DND-41 (cell line): ENCODE results near the gene CPXM2.

ENCODE experiments used
- CTCF ChIP-seq: IDR thresholded peaks from 2 replicates; pipeline ENCODE4 v1.5.1; 2012; ENCODE audit warnings: borderline replicate concordance, low read length, moderate library complexity, mild to moderate bottlenecking; ENCODE audit not compliant: poor library complexity, severe bottlenecking; ENCODE audit errors: extremely low read depth
- EZH2 ChIP-seq: IDR thresholded peaks from 3 replicates; pipeline ENCODE4 v1.6.1; 2012; ENCODE audit warnings: borderline replicate concordance, low read depth, mild to moderate bottlenecking, moderate library complexity, low read length, inconsistent platforms; ENCODE audit not compliant: severe bottlenecking

DNA sequence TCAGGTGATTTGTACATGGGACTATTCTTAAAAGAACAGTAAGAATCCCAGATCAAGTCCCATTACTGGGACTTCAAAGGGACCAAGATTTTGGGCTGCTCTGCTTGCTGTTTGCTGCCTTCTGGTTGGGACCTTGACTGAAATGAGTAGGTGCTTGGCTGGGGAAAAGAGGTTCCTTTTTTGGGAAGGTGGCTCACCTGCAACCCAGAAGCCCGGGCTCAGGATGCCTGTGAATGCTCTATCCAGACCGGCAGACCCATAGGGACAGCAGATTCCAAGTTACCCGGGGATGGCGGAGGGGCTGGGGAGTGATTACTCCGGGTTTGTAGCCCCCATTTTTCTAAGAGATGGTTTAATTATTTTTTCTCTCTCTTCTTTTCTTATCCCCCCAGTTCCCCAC, 104.0 kb downstream of the CPXM2 start:
- TF ChIP-seq CTCF (no peak), EZH2 (no peak)
